NB4 (cell line): ENCODE measurements around the gene FRAS1.

Experiments used
- DNase-seq: peaks from one replicate; pipeline ENCODE4 v3.0.0; 2010; ENCODE audit warnings: low read depth
- H3K4me3 ChIP-seq: one replicate; pipeline ENCODE4 v1.5.1; 2011; ENCODE audit warnings: mild to moderate bottlenecking, low read depth, low read length, moderate library complexity
- CTCF ChIP-seq: IDR thresholded peaks from one replicate; pipeline ENCODE4 v1.5.1; 2012; ENCODE audit warnings: low read depth, low read length
- MAX ChIP-seq: IDR thresholded peaks from 2 replicates; pipeline ENCODE4 v1.6.1; 2011; ENCODE audit warnings: low read depth, low read length
- MYC ChIP-seq: IDR thresholded peaks from 2 replicates; pipeline ENCODE4 v1.6.1; 2011; ENCODE audit warnings: low read depth, low read length
- POLR2A ChIP-seq: IDR thresholded peaks from 2 replicates; pipeline ENCODE4 v1.6.1; 2011; ENCODE audit warnings: mild to moderate bottlenecking; ENCODE audit not compliant: insufficient read length; ENCODE audit errors: extremely low read depth

Gene FRAS1

GRCh38 chr4:78185117-78185516 is 128.0 kb downstream of the FRAS1 start:
- TF ChIP-seq MYC (no peak), CTCF (no peak), MAX (no peak), POLR2A (no peak)
- H3K4me3 ChIP-seq, result no peak overlapping the region
- no peak for DNase-seq

- DNase-seq, result no peak
- no peak for TF ChIP-seq POLR2A
- TF ChIP-seq MYC, result no peak
- no peak for TF ChIP-seq MAX
- no peak for TF ChIP-seq CTCF
- H3K4me3 ChIP-seq, result no peak overlapping the region
Observed at GRCh38 chr4:78186597-78187543, 129.7 kb downstream of the FRAS1 start.

- no peak overlapping the region for H3K4me3 ChIP-seq
- TF ChIP-seq MYC (no peak), POLR2A (no peak), MAX (no peak), CTCF (no peak)
- DNase-seq, result no peak
Observed at GRCh38 chr4:78190068-78190467, 132.9 kb downstream of the FRAS1 start.

- no peak for DNase-seq
- H3K4me3 ChIP-seq, result no peak overlapping the region
Observed at GRCh38 chr4:78190595-78190994, 133.5 kb downstream of the FRAS1 start.

GRCh38 chr4:78197947-78198346 is 140.8 kb downstream of the FRAS1 start:
- no peak overlapping the region for H3K4me3 ChIP-seq
- DNase-seq, result no peak
- TF ChIP-seq MAX (no peak), MYC (no peak), CTCF (no peak), POLR2A (no peak)

More at GRCh38 chr4:78190595-78190994, 133.5 kb downstream of the FRAS1 start:
- no peak for TF ChIP-seq CTCF
- no peak for TF ChIP-seq MAX
- no peak for TF ChIP-seq POLR2A
- no peak for TF ChIP-seq MYC
